Glomerular visceral epithelial cell (primary cell): ENCODE data around the gene PLEKHG1.

ENCODE experiments used
- DNase-seq: peaks from one replicate; pipeline ENCODE4 v3.0.0-alpha.2; 2016; ENCODE audit errors: extremely low spot score

Gene PLEKHG1

GRCh38 chr6:150599199-150600009 is at the start of gene PLEKHG1:
TSS of gene PLEKHG1 (plus strand) at chr6:150599885. CDS start at chr6:150733682, 133,797 bp downstream.
- peak; percentile 57 for DNase-seq

- no peak for DNase-seq
Observed at GRCh38 chr6:150550244-150550643, 49.4 kb upstream of the PLEKHG1 start.

- no peak for DNase-seq
Observed at GRCh38 chr6:150557043-150557599, 42.6 kb upstream of the PLEKHG1 start.

GRCh38 chr6:150560004-150560883 is 39.4 kb upstream of the PLEKHG1 start:
- DNase-seq, result no peak

GRCh38 chr6:150560884-150561219 is 38.8 kb upstream of the PLEKHG1 start:
- DNase-seq, result no peak

- no peak for DNase-seq
Observed at GRCh38 chr6:150565945-150566344, 33.7 kb upstream of the PLEKHG1 start.

- DNase-seq, result no peak
Observed at GRCh38 chr6:150566486-150566885, 33.2 kb upstream of the PLEKHG1 start.

- DNase-seq, result no peak
Observed at GRCh38 chr6:150567380-150567779, 32.3 kb upstream of the PLEKHG1 start.

GRCh38 chr6:150567823-150568383 is 31.8 kb upstream of the PLEKHG1 start:
- DNase-seq, result no peak

GRCh38 chr6:150568560-150568959 is 31.1 kb upstream of the PLEKHG1 start:
- DNase-seq, result no peak

- no peak for DNase-seq
Observed at GRCh38 chr6:150569161-150569560, 30.5 kb upstream of the PLEKHG1 start.

- no peak for DNase-seq
Observed at GRCh38 chr6:150573041-150573681, 26.5 kb upstream of the PLEKHG1 start.

- no peak for DNase-seq
Observed at GRCh38 chr6:150575836-150576235, 23.8 kb upstream of the PLEKHG1 start.

GRCh38 chr6:150576651-150577226 is 22.9 kb upstream of the PLEKHG1 start:
- no peak for DNase-seq

- DNase-seq, result no peak
Observed at GRCh38 chr6:150579611-150580010, 20.1 kb upstream of the PLEKHG1 start.

GRCh38 chr6:150580489-150580888 is 19.2 kb upstream of the PLEKHG1 start:
- DNase-seq, result no peak

- DNase-seq, result no peak
Observed at GRCh38 chr6:150584065-150584464, 15.6 kb upstream of the PLEKHG1 start.

GRCh38 chr6:150584596-150584995 is 15.1 kb upstream of the PLEKHG1 start:
- no peak for DNase-seq

- no peak for DNase-seq
Observed at GRCh38 chr6:150586850-150587359, 12.8 kb upstream of the PLEKHG1 start.

- DNase-seq, result no peak
Observed at GRCh38 chr6:150587637-150588036, 12.0 kb upstream of the PLEKHG1 start.

GRCh38 chr6:150588888-150589499 is 10.7 kb upstream of the PLEKHG1 start:
- DNase-seq, result no peak
